T-helper 1 cell treated with Interleukin-12 subunit alpha and Interleukin-12 subunit beta and Interleukin-4 antibody, amounts not matched to agents 30 ng/mL and 1 ng/mL, for 36 hours (primary cell): ENCODE results near the gene MYO1D. TPM values are rescaled to one million over a fixed set of nuclear protein-coding genes. Genes with fewer than 3 reads are reported as not detected.
"Not testable (repeated sequence)": the region's sequence is repeated elsewhere in the genome, so short reads cannot be mapped to it uniquely, and the experiment has no call there.

ENCODE experiments used
- intact Hi-C: fragments of 100-400 bp; cut with micrococcal nuclease; formaldehyde crosslinking; loops from one replicate; pipeline ENCODE4 v1.15.1; 2024
- total RNA-seq: library from RNA; stranded (reverse); gene quantifications from 2 replicates; pipeline ENCODE4 v1.2.3, GENCODE V29; 2022

Gene MYO1D
- total RNA-seq, 1 donor from 2014 or later, result 5.5 TPM

DNA sequence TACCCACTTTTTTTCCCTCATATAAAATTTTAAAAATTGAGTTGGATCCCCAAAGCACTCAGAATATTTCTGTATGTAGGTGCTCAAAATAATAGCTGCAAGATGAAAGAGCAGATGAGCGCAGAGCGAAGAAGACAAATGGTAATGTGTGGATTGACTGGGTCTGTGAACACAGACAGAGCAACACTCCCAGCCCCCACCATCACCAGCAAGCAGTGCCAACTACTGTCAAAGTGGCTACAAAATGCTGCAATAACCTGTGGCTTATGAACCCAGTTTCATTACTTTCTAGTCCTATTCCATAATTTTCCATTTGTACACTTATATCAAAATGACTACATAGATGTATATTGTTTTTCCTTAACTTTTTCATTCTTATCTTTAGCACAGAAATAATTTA lies 137.2 kb downstream of the MYO1D start:
- intact Hi-C loops, result no loop called here

DNA sequence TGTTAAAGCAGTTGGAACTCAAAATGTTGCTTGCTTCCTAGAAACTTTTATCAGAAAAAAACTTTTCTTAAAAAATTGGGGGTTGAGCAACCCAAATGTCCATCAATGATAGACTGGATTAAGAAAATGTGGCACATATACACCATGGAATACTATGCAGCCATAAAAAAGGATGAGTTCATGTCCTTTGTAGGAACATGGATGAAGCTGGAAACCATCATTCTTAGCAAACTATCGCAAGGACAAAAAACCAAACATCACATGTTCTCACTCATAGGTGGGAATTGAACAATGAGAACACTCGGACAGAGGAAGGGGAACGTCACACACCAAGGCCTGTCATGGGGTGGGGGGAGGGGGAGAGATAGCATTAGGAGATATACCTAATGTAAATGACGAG lies 137.8 kb downstream of the MYO1D start:
- intact Hi-C loops, result not testable (repeated sequence)

DNA sequence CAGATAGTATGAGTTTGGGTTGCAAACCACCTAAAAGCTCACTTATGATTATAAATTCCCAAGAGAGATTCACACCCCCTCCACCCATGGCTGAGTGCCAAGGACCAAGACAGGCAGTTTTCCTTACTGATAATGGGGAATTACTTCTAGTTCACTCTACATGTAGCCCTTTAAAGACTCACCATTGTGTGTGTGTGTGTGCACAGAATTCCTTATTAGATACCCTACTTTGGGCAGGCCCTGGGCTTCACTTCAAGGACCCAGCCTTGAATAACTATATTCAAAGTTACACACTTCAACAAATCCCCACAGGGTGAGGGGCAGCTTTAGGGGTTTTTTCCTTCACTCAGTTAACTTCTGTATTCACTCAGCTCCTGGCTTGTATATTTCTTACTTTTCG lies 143.5 kb downstream of the MYO1D start:
- intact Hi-C loops, result no loop called here

DNA sequence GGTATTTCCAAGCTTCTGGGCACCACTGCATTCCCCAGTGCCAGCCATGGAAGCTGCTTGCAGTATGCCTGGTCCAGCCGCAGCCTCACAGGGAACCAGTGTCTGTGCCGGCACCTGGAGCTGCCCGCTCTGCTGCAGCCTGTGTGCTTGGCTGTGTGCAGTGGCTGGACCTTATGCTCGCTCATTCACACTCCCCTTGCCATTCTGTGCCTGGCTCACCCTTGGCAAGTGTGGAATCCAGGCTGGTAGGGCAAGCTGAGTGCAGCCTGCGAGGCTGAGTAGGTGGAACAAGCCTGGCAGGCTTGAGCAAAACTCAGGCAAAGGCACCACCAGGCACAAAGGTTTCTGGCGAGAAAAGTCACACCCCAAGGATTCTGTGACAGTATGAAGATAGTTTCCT lies 144.0 kb downstream of the MYO1D start:
- intact Hi-C loops, result no loop called here

DNA sequence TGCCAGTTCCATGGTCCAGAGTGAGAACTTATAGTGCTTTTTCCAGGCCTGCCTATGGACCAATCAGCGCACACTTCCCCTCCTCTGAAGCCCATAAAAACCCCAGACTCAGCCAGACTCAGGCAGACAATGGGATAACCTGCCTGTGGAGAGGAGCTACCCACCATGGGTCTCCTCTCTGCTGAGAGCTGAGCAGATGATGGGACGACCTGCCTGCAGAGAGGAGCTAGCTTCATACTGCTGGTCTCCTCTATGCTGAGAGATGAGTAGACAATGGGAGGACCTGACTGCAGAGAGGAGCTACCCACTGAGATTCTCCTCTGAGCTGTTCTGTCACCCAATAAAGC lies 144.7 kb downstream of the MYO1D start:
- intact Hi-C loops, result no loop called here

DNA sequence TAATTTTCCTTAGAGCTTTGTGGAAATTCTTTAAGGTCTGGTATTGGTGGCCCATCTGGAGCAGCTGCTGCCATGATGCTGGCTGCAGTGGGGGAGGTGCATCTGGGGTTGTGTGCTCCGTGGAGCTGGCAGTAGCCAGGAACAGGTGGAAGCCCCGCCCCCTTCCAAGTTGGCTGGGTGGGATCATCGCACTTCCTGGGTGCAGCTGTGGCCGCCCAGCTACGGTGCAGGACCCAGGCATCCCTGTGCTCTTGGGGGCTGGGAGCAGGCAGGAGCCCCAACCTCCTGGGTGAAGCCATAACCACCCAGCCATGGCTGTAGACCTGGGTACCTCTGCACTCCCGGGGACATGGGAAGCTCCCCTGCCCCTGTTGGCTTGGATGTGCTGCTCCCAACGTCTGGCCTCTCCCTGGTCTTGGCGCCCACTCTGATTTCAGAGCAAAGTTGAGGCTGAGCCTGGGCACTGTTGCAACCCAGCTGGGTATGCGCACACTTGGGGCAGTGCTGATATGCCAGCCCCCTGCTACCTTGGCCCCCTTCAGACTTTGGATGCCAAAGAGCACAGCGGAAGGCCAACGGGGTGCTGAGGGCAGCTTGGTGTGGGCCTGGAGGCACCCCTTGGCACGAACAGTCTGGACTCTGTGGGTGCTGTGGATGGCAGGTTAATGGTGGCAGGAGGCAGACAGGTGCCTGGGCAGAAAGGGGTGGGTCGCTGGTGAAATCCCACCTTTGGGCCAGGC lies 145.2 kb downstream of the MYO1D start:
- intact Hi-C loops, result no loop called here

DNA sequence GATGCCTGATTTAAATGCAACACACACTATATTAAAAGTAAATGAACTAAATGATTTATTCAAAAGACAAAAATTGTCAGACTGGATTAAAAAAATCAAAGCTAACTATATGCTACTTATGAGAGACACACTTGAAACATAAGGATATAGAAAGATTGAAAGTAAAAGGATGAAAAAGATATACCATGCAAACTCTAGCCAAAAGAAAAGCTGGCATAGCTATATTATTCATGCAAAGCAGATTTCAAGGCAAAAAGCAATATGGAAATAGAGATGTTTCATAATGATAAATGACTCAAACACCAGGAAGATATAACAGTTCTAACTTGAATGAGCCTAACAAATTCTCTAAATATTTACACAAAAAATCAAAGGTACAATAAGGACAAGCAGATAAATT lies 149.2 kb downstream of the MYO1D start:
- intact Hi-C loops, result no loop called here

DNA sequence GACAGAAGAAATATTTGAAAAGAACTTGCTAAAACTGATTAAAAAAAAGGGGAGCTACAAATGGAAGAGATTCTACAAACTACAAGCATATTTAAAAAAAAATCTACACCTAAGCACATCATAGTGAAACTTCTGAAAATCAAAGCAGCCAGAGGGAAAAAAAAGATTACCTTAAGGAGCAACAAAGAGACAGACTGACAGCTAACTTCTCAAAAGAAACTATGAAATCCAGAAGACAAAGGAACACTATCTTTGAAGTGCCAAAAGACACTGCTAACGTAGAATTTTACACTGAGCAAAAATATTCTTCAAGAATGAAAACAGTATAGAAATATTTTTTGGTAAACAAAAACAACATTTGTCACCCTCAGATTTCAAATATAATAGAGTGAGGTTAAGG lies 151.2 kb downstream of the MYO1D start:
- intact Hi-C loops, result no loop called here

DNA sequence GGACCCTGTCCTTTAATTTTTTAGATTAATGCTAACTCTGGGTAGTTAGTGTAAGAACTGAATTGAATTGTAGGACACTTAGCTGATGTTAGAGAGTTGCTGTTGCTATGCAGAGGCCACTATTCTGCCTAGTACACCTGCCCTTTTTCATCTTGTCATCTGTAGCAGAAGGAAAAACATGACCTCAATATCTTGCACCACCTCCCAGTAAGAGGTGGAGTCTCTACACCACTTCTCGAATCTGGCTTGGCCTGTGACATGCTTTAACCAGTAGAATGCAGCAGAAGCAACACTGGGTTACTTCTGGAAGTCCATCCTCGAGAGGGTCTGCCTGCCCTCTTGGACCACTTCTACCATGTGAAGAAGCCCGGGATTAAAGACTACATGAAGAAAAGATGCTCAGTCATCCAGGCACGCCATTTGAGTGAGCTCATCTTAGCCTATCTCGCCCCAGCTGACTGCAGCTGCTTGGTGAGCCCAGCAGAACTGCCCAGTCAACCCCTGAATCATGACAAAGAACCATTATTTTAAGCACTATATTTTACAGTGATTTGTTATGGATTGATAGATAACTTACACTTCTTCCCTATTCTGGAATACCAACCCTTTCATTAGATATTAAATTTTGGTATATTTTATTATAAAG lies 153.5 kb downstream of the MYO1D start:
- intact Hi-C loops, result no loop called here

DNA sequence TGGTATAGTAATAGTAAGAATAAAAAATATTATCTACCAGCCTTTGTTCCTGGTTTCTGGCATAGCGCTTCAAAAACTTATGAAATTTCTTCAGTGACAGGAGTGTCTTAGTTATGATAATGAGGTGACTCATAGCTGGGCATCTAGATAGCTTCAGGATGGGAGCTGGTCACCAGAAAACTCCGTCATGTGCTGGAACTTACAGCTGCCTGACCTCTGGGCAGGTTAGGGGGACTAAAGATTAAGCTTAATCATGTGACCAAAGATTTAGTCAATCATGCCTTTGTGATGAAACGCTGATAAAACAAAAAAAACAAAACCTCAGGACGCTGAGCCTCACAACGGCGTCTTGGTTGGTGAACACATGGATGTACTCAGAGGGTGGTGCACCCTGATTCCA lies 154.2 kb downstream of the MYO1D start:
- intact Hi-C loops, result no loop called here

DNA sequence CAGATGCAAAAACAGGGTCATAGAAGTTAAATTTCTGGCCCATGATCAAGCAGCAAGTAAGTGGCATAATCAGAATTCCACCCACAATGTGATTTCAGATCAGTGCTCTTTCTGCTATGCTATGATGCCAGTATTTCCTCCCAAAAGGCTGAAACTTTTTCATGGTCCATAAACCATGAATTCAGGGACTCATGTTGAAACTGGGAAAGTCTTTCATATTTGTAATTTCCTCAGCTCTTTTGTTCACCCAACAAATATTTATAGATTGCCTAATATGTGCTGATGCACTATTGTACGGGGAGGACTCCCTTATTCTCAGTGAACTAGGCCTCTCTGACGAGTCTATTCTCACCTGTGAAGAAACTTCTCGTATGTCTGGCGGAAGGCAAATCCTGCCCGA lies 156.3 kb downstream of the MYO1D start:
- intact Hi-C loops, result no loop called here

DNA sequence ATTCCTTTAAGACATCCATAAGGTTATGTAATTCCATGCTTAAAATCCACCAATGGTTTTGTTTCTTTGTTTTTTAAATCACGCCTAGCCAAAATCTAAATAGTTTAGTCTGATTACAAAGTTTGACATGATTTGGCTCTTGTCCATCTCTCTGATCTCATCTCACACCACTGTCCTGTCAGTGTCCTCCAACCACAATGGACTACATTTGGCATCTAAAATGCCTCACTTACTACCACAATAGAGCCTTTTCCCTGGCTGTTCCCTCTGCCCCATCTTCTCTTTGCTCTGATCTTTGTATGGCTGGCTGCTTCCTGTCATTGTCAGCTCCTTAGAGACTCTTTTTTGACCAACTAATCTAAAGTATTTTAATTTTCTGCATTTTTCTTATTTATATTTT lies 157.2 kb downstream of the MYO1D start:
- intact Hi-C loops, result no loop called here

DNA sequence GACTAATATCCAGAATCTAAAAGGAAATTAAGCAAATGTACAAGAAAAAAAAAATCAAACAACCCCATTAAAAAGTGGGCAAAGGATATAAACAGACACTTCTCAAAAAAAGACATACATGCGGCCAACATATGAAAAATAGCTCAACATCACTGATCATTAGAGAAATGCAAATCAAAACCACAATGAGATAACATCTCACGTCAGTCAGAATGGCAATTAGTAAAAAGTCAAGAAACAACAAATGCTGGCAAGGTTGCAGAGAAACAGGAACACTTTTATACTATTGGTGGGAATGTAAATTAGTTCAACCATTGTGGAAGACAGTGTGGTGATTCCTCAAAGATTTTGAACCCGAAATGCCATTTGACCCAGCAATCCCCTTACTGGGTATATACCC lies 162.0 kb downstream of the MYO1D start:
- intact Hi-C loops, result not testable (repeated sequence)

DNA sequence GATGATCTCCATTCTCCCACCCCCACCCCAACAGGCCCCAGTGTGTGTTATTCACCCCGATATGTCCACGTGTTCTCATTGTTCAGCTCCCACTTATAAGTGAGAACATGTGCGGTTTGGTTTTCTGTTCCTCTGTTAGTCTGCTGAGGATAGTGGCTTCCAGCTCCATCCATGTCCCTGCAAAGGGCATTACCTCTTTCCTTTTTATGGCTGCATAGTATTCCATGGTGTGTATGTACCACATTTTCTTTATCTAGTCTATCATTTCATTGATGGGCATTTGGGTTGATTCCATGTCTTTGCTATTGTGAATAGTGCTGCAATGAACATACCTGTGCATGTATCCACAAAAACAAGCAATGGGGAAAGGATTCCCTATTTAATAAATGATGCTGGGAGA lies 162.7 kb downstream of the MYO1D start:
- intact Hi-C loops, result not testable (repeated sequence)

DNA sequence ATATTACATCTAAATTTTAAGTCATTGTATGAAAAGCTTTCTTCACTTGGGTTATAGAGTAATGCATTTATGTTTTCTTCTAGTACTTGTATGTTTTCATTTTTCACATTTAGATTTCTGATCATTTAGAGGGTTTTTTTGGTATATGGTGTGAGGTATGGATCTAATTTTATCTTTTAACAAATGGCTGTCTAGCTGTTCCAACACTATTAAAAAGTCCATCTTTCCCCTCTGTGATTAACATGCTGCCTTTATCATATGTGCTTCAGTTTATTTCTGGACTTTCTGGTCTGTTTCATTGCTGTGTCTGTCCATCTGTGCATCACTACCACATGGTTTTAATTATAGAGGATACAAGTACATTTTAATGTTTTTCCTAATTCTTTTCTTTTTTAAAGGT lies 163.8 kb downstream of the MYO1D start:
- intact Hi-C loops, result no loop called here

DNA sequence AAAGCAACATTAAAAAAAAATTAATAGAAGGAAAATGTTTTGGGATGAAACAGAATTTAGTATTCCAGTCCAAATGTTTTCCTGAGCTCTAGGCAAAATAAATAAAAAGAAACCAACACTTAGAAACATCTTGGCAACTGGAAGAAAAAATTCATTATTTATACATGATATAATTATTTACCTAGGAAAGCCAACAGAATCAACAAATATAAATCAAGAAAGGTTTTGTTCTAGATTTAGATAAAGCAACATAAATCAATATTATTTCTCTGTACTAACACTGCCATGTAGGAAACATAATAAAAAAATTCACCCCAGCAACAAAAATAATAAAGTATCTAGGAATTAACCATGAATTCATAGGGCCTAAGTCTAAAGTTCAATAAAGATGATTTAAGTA lies 167.4 kb downstream of the MYO1D start:
- intact Hi-C loops, result no loop called here

DNA sequence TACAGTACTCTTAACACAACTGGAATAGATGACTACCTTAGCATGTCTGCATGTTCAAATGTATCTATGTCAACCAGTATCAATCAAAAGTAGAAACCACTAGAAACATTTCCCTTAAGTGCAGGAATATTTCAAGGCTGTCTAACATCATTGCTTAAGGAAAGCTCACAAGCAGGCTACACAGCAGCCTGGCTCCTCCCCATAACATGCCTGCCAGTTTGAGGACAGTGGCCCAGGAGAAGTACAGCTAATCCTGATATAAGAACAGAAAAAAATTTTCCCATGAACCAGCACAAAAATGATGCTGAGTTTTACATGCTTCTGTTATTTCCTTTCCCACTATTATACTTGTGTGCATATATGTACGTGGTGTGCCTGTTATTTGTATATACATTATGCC lies 175.1 kb downstream of the MYO1D start:
- intact Hi-C loops, result no loop called here

DNA sequence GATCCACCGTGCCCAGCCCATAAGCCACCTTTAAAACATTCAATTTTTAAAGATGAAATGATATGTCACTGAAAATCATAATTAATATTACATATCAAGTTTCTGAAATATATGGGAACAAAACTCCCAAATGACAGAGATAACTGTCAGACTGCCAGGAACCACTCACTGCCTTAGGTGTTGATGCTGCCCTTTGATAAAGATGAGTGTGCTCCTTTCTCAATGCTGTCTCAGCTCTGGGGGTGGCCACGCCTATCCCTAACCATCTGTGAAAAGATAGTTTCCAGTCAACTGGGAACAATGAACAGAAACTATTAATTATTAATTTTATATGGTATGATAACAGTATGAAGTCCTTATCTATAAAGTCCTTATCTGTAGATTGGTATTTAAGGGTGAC lies 177.7 kb downstream of the MYO1D start:
- intact Hi-C loops, result no loop called here

DNA sequence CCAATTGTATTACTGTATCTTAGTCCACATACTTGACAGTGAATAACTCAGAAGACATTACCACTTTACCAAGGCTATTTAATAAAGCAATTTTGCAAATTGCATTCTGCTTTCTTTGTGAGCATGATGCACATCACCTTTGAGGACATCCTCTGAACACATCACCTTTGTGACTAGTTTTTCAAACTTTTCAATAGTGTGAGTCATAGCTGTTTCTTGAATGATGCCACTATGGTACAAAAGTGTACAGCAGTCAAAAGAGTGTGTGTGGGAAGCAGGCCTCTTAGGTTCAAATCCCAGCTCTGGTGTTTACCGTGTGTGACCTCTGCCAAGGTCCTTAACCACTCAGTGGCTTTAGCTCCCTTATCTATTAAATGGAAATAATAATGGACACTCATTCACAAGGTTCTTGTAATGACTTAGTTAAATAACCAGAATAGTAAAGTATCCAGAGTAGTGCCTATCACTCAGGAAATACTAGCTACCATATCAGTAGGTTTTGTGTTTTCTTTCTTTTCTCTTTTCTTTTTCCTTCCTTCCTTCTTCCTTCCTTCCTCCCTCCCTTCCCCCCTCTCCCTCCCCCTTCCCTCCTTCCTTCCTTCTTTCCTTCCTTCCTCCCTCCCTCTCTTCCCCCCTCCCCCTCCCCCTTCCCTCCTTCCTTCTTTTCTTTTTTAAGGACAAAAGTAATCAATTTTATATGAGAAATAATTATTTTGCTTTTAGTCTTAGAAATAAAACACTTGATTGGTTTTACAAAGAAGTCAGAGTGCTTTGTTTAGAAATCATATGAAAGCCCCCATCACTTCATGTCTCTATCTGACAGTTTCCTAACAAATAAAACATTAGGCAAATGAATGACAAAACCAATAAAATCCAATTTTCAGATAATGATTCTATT lies 178.9 kb downstream of the MYO1D start:
- intact Hi-C loops, result no loop called here

DNA sequence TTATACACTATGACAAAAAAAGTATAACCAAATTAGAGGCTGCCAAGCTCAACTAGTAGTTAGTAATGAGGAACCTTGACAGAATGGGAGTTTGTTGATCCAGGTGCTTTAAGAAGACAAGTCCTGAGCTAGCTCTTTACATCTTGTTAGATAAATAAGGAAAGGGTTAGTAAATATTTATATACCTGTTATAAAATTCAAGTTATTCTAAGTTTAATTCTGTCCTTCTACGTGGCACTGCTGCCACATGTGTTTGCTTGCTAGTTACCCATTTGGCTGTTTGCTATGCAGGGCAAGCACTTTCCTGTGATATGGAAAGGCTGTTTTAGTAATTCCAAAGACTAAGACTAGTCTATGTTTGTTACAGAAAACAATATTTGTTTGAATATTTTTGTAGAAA lies 180.5 kb downstream of the MYO1D start:
- intact Hi-C loops, result no loop called here

DNA sequence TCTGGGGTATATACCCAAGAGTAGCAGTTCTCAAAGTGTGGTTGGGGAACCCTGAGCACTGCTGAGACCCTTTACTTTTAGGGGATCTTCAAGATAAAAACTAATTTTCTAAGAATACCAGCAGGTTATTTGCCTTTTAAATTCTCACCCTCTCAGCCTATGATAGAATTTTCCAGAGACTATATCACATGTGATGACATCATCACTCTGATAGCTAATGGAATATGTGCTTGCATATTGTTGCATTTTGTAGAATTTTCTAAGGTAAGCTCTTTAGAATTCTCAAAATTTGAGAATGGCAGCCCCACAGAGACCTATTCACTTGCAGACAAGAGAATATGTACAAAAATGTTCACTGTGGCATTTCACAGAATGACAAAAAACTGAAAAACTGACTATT lies 181.1 kb downstream of the MYO1D start:
- intact Hi-C loops, result no loop called here

DNA sequence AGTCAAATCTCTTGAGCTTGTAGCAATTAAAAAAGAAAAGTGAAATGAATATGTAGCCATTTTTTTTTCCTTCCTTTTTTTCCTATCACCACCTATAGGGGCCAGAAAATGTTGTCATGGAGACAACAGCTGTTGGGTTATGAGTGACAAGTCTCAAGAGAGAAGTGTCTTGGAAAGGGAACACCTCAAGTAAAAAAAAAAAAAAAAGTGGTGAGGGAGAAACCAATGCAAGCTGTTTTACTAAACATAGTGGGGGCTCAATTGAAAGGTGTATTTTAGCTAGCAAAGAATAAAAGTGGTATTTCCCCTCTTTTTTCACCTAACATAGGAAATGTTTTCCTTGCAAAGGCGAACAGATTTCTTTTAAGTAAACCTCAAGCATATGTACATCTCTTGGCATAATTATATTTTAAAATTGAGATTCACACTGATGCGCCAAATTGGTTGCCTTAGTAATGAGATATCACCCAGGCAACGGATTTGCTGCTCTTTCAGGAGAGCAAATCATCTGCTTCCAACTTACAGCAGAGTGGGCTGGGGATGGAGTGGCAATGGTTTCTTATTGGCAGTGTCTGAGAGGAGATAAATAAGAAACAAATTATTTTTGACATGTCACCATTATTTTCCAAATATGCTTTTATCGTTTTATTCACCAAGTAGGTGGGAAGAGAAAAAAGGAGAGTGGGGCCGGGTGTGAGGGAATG lies 183.6 kb downstream of the MYO1D start:
- intact Hi-C loops, result no loop called here
